Neural cell (in vitro differentiated cells): ENCODE results near the gene COBL.

ENCODE experiments used
- CTCF ChIP-seq: fragments of 450-650 bp; IDR thresholded peaks from 2 replicates; pipeline ENCODE4 v1.5.1; 2014; ENCODE audit warnings: antibody characterized with exemption, mild to moderate bottlenecking, moderate library complexity; ENCODE audit not compliant: poor library complexity, severe bottlenecking
- POLR2AphosphoS5 ChIP-seq: IDR thresholded peaks from 2 replicates; pipeline ENCODE4 v1.6.1; 2012

DNA sequence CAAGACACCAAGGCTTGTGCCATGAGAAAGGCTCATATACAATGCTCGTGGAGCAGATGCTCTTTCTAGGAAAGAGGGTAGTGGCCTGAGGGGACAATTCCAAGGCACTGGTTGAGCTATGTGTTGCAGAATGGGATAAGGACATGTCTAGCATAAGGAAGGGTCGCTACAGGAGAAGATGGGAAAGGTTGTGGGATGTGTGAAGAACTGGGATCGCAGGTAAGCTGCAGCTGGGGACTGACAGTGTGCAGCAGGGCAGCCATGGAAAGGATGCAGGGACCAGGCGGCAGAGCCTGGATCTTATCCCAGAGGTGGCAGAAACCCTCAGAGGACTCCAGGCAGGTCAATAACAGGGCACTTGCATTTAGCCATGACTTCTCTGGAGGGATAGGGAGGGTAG, 56.1 kb downstream of the COBL start:
- no peak for TF ChIP-seq POLR2AphosphoS5
- TF ChIP-seq CTCF, result no peak
